Activated CD4-positive, alpha-beta T cell treated with anti-CD3 and anti-CD28 coated beads, Interleukin-2, amount 50 U/mL, for 1 hour (primary cell): ENCODE data around the gene PSMC5.

Source experiments
- DNase-seq: peaks from one replicate; pipeline ENCODE4 v3.0.0-alpha.2; 2020

The PSMC5 gene

DNA sequence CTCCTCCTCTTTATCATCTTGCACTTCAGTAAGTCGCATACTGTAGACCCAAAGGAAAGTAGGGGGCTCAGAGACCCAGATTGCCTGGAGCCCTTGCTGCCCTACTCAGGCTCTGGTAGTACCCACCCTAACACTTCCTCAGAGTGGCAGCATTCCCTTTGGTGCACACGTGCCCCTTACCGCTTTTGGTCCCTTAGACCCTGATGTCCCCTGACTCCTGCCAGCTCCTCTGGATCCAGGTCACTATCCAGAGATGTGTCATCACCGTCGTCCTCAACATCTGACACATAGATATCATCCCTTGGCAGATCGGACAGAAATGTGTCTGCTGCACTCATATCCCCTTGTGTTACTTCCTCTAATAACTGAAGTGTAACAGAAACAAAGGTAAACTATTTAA lies 5.4 kb upstream of the PSMC5 start:
- DNase-seq, result no peak

DNA sequence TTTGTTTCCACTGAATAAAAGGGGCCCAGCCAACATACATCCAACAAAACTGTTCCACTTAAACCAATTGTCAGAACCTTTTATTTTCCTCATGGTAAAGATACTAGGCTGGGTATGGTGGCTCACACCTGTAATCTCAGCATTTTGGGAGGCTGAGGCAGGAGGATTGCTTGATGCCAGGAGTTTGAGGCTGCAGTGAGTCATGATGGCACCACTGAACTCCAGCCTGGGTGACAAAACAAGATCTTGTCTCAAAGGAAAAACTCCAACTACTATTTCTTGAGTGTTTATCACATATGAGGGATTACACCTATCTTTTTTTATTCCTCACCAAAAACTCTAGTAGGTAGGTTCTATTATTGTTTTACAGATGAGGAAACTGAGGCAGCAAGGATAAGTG lies 4.7 kb upstream of the PSMC5 start:
- no peak for DNase-seq

DNA sequence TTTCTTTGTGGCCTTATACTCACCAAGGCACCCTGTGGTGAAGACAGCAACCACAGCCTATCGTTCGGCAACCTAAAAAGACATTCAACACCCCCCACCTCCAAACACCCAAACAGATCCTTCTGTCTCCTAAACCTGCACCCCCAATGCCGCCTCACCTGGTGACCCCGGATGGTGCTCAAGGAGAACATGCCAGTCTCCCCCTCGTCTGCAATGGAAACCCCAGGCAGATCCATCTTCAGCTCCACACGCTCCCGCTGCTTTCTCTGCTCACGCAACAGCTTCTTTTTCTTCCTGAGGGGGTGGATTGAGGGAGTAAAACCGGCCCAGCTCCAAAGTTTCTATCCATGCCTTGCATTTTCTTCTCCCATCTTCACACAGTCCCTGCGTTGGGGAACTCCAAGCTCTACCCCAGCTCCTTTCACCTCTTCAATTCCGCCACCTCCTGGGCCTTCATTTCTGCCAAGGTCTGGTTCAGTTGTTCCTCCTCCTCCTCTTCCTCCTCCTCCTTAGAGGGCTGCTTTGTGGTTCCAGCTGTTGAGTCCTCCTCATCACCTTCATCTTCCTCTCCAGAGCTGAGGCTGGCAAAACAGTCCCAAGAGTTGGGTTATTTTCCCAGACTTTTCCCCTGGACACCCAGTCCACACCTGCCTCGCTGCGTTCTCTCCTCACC lies 3.4 kb upstream of the PSMC5 start:
- DNase-seq, result no peak

DNA sequence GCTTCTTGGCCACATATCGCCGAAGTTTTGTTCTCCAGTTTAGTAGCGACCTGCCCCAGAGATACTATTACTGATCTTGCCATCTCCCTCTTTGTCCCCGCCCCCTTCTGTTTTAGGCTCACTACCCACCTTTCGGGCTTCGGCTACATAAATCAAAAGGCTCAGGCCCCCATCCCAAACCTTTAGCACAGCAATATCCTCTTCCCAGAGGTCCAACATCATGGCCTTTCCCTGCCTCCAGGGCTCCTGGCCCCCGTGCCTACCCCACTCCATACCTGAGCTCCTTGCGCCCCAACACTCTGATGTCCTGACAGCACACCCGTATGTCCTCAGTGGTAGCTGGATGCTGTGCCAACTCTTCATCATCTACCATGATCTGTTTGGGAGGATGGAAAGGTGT lies 2.9 kb upstream of the PSMC5 start:
- DNase-seq, result no peak

DNA sequence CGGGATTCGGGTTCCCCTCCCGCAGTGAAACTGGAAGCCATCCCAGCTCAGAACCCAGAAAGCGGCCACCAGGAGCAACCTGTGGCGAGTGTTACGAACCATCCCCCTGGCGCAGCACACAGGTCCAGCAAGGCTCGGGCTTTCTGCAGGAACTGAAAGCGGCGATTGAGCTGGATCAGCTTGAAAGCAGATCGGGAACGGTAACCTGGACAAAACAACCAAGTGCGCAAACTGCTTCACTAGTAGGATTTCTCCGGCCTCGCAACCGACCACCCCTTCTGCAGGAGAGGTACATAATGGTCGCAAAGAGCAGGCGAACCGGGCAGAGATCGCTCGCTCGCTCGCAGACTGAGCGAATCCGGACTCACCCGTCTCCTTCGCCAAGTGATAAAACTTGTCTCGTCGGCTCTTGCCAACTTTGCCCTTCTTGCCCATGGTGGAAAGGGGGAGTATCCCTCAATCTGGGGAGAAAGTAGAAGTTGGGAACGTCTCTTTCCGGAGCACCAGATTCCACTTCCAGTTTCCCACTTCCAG lies 696 bp upstream of the PSMC5 start:
- DNase-seq, result no peak

DNA sequence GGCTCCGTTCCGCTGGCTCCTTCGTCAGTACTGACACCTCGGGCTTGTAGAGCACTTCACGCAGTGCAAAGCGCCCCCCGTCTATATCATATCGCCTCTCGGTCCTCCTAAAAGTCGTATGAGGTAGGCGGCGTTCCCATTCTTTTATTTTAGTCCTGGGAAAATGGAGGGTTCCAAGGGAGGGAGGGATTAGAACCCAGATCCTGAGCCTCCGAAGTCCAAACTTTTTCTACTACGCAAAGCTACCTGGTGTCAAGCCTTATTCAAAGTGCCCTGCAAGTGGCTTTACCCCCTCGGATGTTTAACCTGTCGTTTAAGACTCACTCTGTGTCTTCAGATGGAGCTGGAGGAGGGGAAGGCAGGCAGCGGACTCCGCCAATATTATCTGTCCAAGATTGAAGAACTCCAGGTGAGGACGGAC lies 580 bp downstream of the PSMC5 start:
- DNase-seq, result no peak

DNA sequence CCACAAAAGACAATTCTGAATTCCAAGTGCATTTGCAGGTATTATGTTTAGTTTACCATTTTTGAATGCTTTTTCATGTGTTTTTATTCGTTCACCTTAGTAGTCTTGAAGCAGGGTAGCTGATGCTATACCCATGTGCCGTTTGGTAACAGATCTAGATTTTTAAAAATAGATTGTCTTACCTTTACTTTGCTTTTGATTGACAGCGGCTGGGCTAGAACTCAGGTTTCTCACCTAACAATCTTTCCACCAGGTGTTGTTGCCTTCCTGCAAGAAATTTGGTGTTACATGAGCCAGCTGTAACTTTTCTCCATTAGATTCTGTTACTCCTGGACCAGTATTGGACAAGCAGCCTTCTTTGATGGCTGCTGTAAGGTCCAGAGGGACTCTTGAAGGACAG lies 1.7 kb downstream of the PSMC5 start:
- DNase-seq, result no peak

DNA sequence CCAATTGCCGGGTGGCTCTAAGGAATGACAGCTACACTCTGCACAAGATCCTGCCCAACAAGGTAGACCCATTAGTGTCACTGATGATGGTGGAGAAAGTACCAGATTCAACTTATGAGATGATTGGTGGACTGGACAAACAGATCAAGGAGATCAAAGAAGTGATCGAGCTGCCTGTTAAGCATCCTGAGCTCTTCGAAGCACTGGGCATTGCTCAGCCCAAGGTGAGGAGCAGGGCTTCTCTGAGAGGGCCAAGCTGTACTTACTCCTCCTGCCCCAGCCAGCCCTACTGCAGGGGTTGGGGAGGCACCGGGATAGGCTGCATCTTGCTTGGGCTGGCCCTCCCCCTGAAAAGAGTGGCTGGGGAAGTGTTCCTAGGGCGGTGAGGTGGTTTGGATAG lies 3.0 kb downstream of the PSMC5 start:
- DNase-seq, result no peak

DNA sequence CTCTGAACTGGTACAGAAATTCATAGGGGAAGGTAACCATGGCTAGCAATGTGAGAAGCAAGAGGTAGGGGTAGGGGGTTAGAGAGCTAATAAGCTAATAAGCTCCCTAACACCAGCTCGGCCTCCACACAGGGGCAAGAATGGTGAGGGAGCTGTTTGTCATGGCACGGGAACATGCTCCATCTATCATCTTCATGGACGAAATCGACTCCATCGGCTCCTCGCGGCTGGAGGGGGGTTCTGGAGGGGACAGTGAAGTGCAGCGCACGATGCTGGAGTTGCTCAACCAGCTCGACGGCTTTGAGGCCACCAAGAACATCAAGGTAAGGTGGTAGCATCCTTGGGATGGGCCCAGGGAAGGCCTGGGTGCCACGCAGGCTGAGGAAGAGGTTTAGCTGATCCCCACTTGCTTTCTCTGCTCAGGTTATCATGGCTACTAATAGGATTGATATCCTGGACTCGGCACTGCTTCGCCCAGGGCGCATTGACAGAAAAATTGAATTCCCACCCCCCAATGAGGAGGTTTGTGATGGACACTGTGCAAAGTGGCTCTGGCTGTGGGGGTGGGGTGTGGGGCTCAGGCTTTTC lies 3.8 kb downstream of the PSMC5 start:
- no peak for DNase-seq

DNA sequence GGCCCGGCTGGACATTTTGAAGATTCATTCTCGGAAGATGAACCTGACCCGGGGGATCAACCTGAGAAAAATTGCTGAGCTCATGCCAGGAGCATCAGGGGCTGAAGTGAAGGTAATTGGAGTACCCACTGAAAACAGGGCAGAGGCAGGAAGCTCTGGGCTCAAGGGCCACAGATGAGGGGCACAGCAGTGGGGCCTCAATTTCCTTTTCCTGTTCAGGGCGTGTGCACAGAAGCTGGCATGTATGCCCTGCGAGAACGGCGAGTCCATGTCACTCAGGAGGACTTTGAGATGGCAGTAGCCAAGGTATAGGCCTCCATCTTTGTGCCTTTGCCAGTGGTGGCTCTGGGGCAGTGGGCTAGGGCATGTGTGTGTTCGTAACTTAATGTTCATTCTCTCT lies 4.3 kb downstream of the PSMC5 start:
- no peak for DNase-seq

DNA sequence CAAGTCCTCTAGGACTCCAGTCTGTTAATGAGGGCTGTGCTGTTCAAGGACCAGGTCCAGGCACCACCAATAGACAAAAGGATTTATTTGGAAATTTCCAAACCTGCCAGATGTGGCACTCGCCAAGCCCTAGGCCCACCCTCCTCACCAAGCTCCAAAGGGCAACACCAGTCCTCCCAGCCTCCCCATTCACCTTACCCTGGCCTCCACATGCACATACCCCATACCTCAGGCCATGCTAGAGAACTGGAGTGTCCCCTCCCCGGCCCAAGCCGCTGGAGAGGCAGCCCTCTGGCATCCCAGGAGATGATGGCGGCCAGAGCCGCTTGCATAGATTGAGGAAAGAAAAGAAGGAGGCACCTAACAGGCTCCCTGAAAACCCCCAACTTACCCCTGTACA lies 4.8 kb downstream of the PSMC5 start:
- DNase-seq, result no peak

DNA sequence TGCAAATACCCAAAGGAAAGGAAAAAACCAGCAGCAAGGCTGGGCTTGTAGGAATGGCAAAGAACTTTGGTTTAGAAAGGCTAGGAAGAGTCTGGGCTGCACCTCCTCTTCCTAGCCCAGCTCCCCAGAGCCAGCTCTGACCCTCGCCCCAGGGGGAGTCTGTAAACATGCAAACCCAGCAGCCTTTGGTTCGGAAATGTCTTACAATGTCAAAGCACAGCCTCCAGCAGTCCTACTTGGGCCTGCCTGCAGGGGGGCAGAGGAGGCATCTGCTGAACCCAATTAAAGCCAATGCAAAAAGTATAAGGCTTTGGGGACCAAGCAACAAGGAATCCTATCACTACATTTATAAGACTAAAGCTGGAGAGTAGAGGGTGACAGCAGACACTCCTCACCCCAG lies 5.2 kb downstream of the PSMC5 start:
- no peak for DNase-seq

DNA sequence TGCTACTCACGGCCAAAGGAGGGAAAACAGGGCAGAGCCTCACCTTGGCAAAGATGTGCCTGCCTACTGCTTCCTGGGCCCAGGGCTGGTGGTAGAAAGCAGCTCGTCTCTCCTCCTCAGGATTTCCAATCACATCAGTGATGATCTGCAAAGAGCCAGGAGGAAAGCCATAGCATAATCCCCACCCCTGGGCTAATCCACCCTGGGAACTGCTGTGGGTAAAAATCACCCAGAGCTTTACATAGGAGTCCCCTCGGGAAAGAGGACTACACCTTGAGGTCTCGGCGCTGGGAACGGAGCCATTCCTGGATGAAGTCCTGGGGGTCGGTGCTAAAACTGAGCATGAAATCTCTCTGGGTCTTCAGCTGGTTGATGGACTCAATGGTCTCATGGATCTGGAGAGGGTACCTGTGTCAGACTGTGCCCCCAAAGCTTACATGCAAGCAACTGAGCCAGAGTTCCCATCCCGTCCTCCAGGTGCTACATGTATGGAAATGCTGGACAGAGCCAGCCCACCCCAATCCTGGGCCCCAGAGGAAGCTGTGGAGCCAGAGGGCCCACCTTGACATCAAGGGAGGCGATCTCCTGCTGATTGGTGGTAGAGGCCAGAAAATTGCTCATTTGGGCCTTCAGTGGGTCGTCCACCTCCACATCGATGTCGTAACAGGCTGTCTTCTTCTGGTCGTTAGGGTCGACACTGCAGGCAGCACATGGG lies 6.0 kb downstream of the PSMC5 start:
- no peak for DNase-seq

DNA sequence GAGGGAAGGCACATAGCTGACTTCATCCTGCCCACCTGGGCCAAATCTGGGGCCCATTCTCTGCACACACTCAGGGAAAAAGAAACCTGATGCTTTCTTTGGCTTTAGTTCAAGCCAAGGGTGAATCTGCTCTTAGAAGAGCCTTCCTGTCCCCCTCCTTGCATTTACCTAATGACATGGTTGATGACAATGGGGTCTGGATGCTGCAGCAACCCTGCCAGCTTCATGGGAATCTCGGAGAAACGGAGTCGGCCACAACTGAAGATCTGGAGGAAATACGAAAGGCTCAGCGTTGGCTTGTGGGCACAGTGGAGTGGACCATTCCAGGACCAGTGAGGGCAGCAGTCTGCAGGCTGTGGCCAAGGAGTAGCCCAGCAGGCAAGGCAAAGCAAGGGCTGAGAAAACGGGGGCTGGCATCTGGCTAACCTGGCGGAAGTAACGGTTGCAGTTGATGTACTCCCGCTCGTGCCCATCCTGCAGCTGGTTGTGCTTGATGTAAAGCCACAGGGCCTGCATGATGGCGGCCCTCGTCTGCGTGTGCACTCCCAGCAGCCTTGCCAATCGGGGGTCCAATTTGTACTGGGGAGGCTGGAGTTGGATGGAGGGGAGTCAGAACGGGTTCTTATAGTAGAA lies 6.6 kb downstream of the PSMC5 start:
- DNase-seq, result no peak

DNA sequence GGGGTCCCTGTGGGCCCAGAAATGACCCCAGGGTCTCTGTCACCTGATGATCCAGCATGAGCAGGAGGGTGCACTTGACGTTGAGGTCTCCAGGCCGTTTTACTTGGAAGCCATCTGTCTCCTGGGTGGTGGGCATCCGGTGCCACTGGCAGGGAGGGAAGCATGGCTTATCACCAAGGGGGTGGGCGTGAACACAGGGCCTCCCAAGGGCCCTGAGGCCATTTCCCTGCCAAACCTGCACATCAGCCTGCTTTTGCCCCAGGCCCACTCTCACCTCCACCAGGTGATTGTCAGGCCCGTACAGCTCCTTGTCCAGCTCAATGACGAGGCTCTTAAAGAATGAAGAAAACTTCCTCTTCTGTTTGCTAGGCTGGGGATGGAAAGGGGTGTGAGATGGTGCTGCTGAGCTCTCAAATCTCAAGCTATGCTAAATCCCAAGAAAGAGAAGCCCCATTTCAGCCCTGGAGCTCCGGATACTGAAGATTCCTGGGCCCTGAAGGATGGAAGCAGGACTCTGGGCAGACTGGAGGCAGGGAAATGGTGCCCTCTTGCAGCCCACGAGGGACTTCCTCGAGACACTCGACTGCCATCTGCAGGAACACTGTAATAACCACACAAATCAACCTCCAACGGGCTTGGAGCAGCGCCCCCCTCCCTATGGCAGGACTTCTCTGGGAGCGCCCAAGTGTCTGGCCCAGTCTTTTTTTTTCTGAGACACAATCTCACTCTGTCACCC lies 7.4 kb downstream of the PSMC5 start:
- peak; percentile 60 for DNase-seq

DNA sequence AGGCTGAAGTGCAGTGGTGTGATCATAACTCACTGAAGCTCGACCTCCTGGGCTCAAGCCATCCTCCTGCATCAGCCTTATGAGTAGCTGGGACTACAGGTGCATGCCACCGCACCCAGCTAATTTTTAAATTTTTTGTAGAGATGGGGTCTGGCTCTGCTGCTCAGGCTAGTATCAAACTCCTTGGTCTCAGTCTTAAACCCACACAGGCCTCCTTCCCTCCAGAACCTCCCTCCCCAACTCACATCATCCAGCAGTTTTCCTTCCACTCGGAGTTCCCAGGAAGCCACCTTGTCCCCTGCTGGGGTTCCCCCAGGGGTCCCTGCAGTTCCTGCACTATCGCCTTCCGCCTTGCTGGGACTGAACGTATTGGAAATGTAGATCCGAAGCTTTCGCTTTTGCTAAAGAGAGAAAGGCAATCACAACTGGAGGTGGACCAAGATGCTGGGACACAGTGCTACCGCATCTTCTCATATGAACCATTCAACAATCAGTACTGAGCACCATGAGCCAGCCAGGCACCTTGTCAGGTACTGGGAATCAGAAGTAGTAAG lies 8.0 kb downstream of the PSMC5 start:
- no peak for DNase-seq

DNA sequence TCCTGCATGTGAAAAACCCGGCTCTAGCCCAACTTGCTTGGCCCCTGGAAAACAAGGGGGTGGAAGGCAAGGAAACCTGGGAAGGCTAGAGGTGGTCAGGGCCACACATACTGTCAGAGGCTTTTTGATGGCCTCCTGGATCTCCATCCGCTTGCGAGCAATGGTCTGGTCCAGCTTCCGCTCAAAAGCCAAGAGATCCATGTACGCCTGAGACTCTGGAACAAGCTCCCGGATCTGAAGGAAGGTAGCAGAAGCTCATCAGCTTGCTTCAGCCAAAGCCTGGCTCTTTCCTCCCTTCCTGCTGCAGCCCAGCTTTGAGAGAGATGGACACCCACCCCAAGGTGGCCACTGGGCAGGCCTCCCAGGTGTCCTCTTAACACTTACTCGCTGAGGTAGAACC lies 9.6 kb downstream of the PSMC5 start:
- DNase-seq, result no peak

DNA sequence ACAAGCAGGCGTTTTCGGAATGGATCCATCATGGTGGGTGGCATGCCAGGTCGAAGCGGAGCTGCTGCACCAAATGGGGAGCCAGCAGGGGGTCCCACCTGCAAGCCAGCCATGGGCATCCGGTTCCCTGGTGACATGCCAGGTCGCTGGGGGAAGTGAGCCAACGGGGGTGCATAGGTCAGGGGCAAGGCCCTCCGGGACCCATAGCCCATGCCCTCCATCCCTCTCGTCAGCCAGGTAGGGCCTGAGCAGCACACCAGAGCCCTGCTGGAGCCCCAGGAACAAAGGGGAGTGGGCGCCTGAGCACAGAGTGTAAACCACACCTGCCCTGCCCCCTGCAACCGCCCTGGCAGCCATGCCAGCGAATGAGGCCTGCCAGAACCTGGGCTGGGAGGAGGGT lies 10.2 kb downstream of the PSMC5 start:
- DNase-seq, result no peak

DNA sequence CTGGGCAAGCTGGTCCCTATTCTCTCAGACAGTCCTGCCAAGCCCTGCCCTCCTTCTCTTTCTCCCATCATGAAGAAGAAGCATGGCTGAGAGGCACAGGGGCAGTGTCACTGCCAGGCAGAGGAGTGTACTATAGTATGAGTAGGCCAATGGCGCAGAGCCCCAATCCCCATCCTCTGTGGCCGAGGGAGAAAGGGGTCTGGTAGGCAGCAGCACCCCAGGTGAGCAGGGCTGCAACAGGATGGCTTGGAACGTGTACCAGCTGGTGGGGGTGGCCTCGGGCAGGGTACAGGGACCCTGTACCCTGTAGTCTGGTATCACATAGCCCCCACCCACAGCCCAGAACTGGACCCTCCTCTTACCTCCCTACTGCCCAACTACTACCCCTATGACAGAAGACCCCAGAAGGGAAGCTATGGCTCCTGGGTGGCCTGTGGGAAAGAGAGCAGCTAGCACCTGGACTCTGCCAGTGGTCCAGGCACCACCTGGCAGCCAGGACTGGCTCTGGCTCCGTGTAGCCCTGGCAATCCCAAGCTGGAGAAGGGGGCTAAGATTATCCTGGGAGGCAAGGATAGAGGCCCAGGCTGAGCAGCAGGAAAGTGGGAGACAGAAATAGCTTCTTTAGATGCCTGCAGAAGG lies 10.8 kb downstream of the PSMC5 start:
- DNase-seq, result no peak

DNA sequence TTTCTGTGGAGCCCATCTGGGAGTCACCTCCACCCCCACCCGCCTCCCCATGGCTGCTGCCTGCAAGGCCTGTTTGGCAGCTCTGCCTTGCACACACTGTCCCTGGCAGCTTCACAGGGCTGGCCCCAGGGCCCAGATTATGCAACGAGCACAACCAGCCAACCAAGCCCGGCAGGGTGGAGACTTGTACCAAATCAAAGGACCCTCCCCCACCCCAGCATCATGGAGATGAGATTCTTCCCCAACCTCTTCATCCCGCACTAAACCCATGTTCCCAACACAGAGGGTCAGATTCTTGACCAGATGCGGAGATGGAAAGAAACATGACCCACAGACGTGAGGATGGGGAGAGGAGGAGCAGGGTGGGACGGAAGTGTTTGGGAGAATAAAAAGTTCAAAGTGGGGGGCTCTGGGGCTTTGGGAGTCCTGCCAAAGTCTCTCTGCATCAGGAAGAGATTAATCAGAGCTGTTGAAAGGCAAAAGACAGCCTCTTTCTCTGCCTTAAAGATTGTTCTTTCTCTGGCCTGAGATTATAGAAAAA lies 11.5 kb downstream of the PSMC5 start:
- DNase-seq, result no peak

DNA sequence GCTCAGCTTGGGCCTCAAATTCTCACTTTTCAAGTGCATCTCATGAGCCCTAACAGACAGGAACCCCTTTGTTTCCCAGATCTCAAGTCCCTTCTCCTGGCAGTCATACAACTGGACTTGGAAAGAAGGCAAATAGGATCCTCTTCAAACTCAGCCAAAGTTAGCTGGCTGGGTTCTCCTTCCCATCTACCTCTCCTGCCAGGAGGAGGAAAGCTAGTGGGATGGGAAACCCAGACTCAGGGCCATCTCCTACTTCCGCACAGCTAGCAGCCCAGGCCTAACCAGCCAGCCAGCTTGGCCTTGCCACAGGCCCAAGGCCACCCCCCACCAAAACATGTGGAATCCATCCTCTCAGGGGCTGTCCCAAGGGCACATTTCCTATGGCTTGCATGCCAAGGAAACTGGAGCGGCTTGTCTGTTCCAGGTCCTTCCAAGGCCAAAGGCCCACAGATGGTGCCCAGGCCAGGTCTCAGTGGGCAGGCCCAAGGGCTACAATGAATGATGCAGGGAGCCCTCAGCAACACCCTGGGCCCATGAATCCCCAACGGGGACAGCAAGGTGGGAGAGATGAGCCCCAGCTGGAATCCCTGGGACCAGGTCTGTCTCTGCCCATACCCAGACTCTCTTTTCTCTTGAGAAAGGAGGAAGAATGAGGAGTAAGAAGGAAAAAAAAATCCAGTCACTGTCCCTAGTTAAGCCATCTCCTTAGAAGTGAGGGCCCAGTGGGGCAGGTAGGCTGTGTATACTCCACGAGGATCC lies 13.5 kb downstream of the PSMC5 start:
- no peak for DNase-seq
